Heart left ventricle (tissue), 16 donors: ENCODE data around the gene FAM180A. TPM values are rescaled to one million over a fixed set of nuclear protein-coding genes. Genes with fewer than 3 reads are reported as not detected.

Experiments
- ATAC-seq, 4 donors: fragments of 200-7000 bp; cut with Tn5 transposase; one replicate each; pipeline ENCODE4 v1.9.1; 2020 to 2022; ENCODE audit warnings: moderate library complexity in 4 of 4, mild to moderate bottlenecking in 3 of 4, moderate number of reproducible peaks in 1 of 4
- DNase-seq, 5 donors: peaks; one replicate each; pipeline ENCODE4 v3.0.0-alpha.2; 2020
- H3K27ac ChIP-seq, 12 donors: fragments of 200-600 bp; sonication (generic) in 4 of 12; one replicate each; pipeline versions ENCODE4 v1.5.0 to v1.8.0; 2016 to 2022; ENCODE audit warnings: mild to moderate bottlenecking in 2 of 12
- H3K27me3 ChIP-seq, 9 donors: fragments of 200-600 bp; sonication (generic) in 2 of 9; one replicate each; pipeline versions ENCODE4 v1.5.1 to v1.8.0; 2016 to 2022; ENCODE audit warnings: mild to moderate bottlenecking in 3 of 9
- H3K36me3 ChIP-seq, 9 donors: fragments of 200-600 bp; sonication (generic) in 2 of 9; one replicate each; pipeline versions ENCODE4 v1.5.0 to v1.8.0; 2018 to 2022; ENCODE audit warnings: mild to moderate bottlenecking in 2 of 9
- H3K4me1 ChIP-seq, 12 donors: fragments of 200-600 bp; sonication (generic) in 4 of 12; one replicate each; pipeline versions ENCODE4 v1.5.0 to v1.8.0; 2016 to 2022; ENCODE audit warnings: mild to moderate bottlenecking in 3 of 12
- H3K4me3 ChIP-seq, 12 donors: fragments of 200-600 bp; sonication (generic) in 4 of 12; one replicate each; pipeline versions ENCODE4 v1.5.0 to v1.8.0; 2017 to 2022; ENCODE audit warnings: mild to moderate bottlenecking in 9 of 12, moderate library complexity in 4 of 12
- H3K9me3 ChIP-seq, 12 donors: fragments of 200-600 bp; sonication (generic) in 4 of 12; one replicate each; pipeline versions ENCODE4 v1.5.0 to v1.8.0; 2016 to 2022; ENCODE audit warnings: mild to moderate bottlenecking in 1 of 12
- CTCF ChIP-seq, 12 donors: fragments of 200-600 bp; sonication (generic) in 4 of 12; IDR thresholded peaks; one replicate each; pipeline versions ENCODE4 v1.5.0 to v1.8.0; 2018 to 2022; ENCODE audit warnings: antibody characterized with exemption in 12 of 12, mild to moderate bottlenecking in 5 of 12
- POLR2A ChIP-seq, 2 donors: fragments of 450-650 bp; IDR thresholded peaks; one replicate each; pipeline ENCODE4 v1.6.1; 2017; ENCODE audit warnings: antibody characterized with exemption in 2 of 2, mild to moderate bottlenecking in 2 of 2, moderate library complexity in 2 of 2
- WGBS, 4 donors: extraction: QIAGEN DNeasy Blood & Tissue Kit in 2 of 4; methylation state at CpG; one replicate each; pipeline versions ENCODE4 v1.1.5 to v1.1.7; 2013 to 2018; 5-methylcytosine and 5-hydroxymethylcytosine counted together
- intact Hi-C, 10 donors: fragments of 100-400 bp; cut with DNase I; formaldehyde crosslinking; loops; one replicate each; pipeline versions ENCODE4 v1.11.1 to v1.14.2; 2022
- polyA plus RNA-seq, 2 donors: library from polyadenylated mRNA; stranded (reverse); fragments of 200-250 nt; gene quantifications; one replicate each; pipeline ENCODE4 v1.2.3, GENCODE V29; 2013
- total RNA-seq, 9 donors: library from RNA; depleted of rRNA in 2 of 9; stranded (reverse); fragments of >200 nt in 2 of 9; fragmentation: NEBNext Ultra II Directional in 3 of 9; extraction: Animal tissue kit (Norgen Biotek cat#: 25700) in 3 of 9; gene quantifications; one replicate each; pipeline versions ENCODE4 v1.1.0 to v1.2.4, GENCODE V29; 2016 to 2023
- donor health status: ischemic (EF 13 %, LVEDD 7.1; RV severe dilation, severe dysfunction).
- donor health status: healthy with polysubstance abuse.
- donor health status: DM: no; HTN: yes; CAD: no.
- donor health status: DM: no; HTN: no; CAD: no.
- donor health status: ischemic (EF 25% LVEDD 6.9; RV normal size, moderate dysfunction).
- donor health status: ischemic (EF 25% LVEDD 5.7; RV mildly dilated, moderate dysfunction).
- donor health status: healthy.
- donor health status: DM: yes; HTN: yes; CAD: no.
- donor health status: ischemic (EF 35%, LVEDD 5.7; RV mildly dilated, moderate dysfunction).
- donor health status: nonischemic (EF 11% LVEDD 7.7; RV severe dilation, severe dysfunction).
- donor health status: DM: yes; HTN: yes; CAD: no.
- donor health status: PGD.
- donor health status: ischemic (EF 29% LVEDD 5.4; RV normal size, mild dysfunction).
- donor health status: nonischemic (EF 23%, LVEDD 6.1; RV moderate dilation, normal function).

Gene FAM180A
- total and polyA plus RNA-seq, 11 donors, result 7.9 to 63.5 (median 20.8) TPM

DNA sequence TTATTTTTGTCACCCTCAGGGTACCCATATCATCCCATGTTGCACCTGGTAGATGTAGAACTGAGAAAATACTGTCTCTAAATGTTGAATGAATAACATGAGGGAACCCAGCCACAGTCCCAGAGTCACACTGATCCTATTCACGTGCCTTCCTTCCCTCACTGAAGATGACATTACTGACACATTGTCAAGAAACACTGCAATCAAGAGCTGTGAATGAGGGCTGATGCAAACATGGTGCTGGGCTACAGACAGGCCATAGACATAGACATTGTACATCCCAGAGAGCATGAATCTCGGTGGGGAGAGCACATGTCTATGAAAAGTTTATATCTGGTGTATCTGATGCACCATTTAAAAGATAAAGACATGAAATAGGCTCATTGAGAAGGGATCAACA, 30.4 kb downstream of the FAM180A start:
- no peaks in the 10 kb centered on the region for H3K9me3 ChIP-seq
- 85 to 98% (median 90%) methylated on average over 2 of the region's 2 CpGs for WGBS, 4 donors
- H3K4me3 ChIP-seq, result no peak overlapping the region
- DNase-seq (no peak), ATAC-seq (no peak)
- TF ChIP-seq CTCF (IDR thresholded peaks at IDR 0.05) (no peak), POLR2A (IDR thresholded peaks at IDR 0.05) (no peak)
- no peak overlapping the region for H3K27ac ChIP-seq
- no peaks in the 10 kb centered on the region for H3K36me3 ChIP-seq
- H3K4me1 ChIP-seq, result peaks cover 0 to 9% (median under 1%) of the 10 kb centered on the region in 12 donors
- no peaks in the 10 kb centered on the region for H3K27me3 ChIP-seq
- intact Hi-C loops, result no loop called here

GRCh38 chr7:135717693-135718092, 30.9 kb downstream of the FAM180A start:
- Histone ChIP-seq H3K36me3 (no peaks in the 10 kb centered on the region), H3K4me1 (peaks cover 0 to 14% (median 4%) of the 10 kb centered on the region in 12 donors), H3K9me3 (no peaks in the 10 kb centered on the region), H3K27me3 (no peaks in the 10 kb centered on the region), H3K27ac (no peak overlapping the region), H3K4me3 (no peak overlapping the region)
- 77 to 88% (median 82%) methylated on average over 3 of the region's 3 CpGs for WGBS, 4 donors
- no peak for TF ChIP-seq POLR2A (IDR thresholded peaks at IDR 0.05)
- TF ChIP-seq CTCF (IDR thresholded peaks at IDR 0.05), result no peak
- intact Hi-C loops, result no loop called here
- no peak for ATAC-seq
- DNase-seq, result no peak

- peaks cover 0 to 23% (median 11%) of the 10 kb centered on the region in 12 donors for H3K4me1 ChIP-seq
- H3K4me3 ChIP-seq, result no peak overlapping the region
- intact Hi-C loops, result no loop called here
- no peak for TF ChIP-seq POLR2A (IDR thresholded peaks at IDR 0.05)
- TF ChIP-seq CTCF (IDR thresholded peaks at IDR 0.05), result no peak
- no peaks in the 10 kb centered on the region for H3K27me3 ChIP-seq
- ATAC-seq (no peak), DNase-seq (no peak)
- H3K36me3 ChIP-seq, result no peaks in the 10 kb centered on the region
- no peak overlapping the region for H3K27ac ChIP-seq
- H3K9me3 ChIP-seq, result no peaks in the 10 kb centered on the region
- WGBS, 4 donors, result 69 to 82% (median 73%) methylated on average over 9 of the region's 9 CpGs
Measured at GRCh38 chr7:135716677-135717238, 31.9 kb downstream of the FAM180A start.

GRCh38 chr7:135715673-135716072, 32.9 kb downstream of the FAM180A start:
- ATAC-seq (no peak), DNase-seq (no peak)
- Histone ChIP-seq H3K36me3 (no peaks in the 10 kb centered on the region), H3K27ac (no peak overlapping the region), H3K27me3 (no peaks in the 10 kb centered on the region), H3K9me3 (no peaks in the 10 kb centered on the region), H3K4me1 (peaks cover 0 to 26% (median 11%) of the 10 kb centered on the region in 12 donors), H3K4me3 (no peak overlapping the region)
- 68 to 92% (median 80%) methylated on average over 1 of the region's 1 CpG for WGBS, 4 donors
- intact Hi-C loops, result no loop called here
- TF ChIP-seq CTCF (IDR thresholded peaks at IDR 0.05), result no peak
- TF ChIP-seq POLR2A (IDR thresholded peaks at IDR 0.05), result no peak
